ENCODE results near the gene RNF17.
"Not testable (repeated sequence)": the region's sequence is repeated elsewhere in the genome, so short reads cannot be mapped to it uniquely, and the experiment has no call there.

Gene RNF17

DNA sequence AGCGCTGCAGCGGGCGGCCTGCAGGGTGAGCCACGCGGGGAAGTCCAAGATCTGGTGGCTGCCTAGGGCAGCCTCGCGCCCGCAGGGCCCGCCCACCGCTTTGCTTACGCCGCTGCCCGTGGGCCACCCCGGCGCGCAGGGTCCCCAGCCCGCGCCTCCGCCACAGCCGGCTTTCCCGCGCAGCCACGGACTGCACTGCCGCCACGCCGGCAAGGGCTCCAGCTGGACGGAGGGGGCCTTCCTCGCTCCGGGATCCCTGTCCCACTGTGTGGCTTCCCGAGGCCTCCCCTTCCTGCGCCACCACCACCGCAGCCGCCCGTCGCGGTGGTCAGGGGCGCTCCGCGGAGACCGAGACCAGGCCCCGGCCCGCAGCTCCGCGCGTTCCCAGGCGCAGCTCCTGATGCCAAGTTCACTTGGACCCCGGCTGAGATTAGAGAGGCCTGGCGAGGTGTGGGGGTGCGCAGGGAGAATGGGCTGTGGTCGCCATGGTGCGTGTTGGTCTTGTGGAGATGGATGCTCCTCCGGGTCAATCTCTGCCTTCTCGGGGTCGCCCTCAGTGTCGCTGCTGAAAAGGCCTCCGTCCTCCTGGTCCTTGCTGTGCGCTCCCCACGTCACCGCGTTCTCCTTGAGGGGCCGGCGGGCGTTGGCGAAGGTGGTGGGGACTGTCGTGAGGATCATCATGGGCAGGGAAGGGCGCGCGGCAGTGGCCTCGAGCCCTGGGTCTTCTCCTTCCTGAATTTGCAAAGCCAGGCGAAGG lies 17.9 kb upstream of the RNF17 start:
- DNase-seq (ENCODE audit: low read depth): no peak

DNA sequence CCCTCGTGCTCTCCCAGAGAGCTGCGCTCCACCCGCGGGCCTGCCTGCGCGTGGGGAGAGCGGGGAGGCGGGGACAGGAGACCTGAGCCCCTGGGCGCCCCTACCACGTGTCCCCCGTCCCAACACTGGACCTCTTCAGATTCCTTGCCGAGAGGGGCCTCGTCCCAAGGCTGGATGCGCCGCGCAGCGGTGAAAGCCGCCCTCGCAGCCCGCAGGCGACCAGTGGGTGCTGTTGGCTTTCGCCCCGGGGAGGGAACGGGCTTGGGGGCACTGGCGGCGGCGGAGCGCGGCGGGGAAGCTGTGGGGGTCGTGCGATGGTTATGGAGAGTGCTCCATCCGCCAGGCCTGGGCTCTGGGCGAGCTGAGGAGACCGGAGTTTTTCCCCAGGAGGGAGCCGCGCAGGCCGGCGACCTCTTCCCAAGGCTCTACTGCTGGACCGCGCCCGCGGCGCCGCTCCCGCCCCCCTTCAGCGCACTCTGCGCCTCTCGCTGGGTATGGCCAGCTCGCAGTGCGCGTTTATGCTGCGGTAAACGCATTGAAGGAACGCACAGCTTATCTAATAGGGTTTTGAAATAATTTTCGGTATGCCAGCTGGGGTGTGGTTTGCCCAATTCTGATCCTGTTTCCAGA lies 17.2 kb upstream of the RNF17 start:
- no peak for DNase-seq (ENCODE audit: low read depth)

DNA sequence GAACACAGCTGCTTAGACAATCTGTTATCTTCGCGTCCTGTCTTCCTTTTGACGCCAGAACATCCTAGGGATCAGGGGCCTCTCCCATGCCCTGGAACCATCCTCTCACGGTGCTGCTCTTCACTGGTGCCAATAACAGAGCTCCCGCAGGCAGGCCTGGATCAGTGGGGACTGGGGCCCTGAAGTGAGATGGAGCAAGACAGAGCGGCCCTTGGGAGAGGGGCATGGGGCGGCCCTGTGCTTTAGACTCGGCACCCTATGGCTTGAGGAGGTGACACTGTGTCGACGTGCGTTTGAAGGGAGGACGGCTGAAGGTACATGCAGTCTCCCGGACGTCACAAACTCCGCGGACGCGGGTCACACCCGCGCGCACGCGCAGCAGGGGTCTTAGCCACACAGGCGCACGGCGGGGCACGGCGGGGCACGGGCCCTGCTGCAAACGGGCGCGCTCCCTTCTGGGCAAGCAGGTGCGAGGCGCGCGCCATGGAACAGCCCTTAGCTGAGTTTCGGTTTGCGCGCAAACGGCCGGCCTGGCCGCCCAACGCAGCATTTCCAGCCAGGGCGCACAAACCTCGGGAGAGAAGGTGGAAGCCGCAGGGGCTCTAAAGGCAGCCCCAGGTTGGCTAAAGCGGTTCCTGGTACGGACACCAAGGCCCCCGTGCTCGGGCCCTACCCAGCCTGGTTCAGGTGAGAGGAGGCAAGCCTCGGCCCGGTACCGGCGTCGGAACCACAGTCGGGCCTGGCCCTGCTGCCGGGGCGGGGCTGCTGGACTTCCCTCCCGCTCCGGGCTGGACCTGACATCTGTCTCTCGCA lies 16.5 kb upstream of the RNF17 start:
- DNase-seq (ENCODE audit: low read depth): no peak

DNA sequence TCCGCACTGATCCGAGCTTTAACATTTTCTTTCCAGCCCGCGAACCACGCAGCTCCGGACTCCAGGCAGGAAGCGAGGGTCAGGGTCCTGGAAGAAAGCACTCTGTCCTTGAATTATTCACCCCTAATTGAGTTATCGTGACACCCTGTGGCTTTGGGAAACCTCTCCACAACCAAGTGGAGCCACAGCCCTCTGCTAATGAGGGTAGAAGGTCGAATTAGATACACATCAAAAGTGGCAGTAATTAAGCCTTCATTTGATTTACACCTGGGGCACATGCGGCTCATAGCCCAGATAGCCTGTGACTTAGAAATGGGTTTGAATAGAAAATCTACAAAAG lies 15.9 kb upstream of the RNF17 start:
- DNase-seq (ENCODE audit: low read depth): no peak

DNA sequence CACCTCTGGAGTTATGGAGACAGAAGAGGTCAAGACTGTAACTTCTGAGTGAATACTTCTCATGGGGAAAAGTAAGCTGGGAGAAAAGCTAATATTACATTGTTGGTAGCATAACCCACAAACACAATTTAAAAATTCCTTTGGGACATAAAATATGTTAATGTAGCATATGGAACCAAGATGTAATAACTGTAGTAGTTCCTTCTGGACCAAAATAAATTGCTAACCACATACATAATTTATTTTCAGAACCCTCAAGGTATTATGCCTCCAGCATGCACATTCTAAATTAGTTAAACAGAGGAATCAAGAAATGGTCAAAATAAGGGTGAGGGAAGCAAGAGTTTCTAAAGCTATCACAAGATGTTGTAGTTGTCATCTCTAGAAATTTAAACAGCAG lies 4.8 kb upstream of the RNF17 start:
- DNase-seq (ENCODE audit: low read depth): no peak

DNA sequence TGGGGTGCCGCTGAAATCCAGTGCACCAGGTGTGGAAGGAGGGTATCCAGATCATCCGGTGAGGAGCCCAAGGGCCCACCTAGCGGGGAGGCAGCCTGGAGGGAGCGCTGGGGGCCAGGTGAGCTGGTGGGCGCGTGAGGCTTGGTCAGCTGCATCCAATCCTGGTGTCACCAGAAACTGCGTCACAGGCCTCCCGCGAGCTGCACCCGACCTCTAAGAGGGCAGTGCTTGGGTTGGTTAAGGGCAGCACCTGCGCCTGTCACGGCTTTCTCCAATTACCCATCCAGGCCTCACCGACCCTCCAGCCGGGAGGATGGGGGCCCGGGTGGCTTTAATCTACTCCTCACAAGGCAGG lies 284 bp downstream of the RNF17 start:
- no peak for DNase-seq (ENCODE audit: low read depth)

DNA sequence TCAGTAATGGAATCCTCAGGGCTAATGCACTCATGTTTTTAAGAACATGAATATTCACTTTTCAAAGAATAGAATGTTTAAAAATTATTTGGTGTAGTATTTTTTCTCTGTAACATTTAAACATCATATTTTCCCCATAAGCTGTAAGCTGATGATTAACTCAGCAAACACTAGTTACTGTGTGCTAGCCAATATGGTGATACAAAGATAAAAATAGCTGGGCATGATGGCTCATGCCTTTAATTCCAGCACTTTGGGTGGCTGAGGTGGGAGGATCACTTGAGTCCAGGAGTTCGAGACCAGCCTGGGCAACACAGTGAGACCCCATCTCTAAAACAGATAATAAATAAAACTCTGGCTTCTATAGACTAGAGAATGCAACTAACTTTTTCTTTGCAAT lies 13.2 kb downstream of the RNF17 start:
- DNase-seq (ENCODE audit: low read depth): no peak

DNA sequence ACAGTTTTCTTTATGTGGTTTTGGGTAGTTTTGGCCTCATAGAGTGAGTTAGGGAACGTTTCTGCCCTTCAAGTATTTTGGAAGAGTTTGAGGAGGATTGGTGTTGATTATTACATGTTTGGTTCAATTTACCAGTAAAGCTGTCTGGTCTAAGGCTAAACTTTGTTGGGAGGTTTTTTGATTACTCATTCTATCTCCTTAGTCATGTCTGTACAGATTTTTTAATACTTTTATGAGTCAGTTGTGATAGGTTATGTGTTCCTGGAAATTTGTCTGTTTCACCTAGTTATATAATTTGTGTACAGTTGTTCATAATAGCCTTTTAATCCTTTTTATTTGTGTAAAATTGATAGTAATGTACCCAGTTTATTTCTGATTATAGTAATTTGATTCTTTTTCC lies 20.4 kb downstream of the RNF17 start:
- no peak for DNase-seq (ENCODE audit: low read depth)

DNA sequence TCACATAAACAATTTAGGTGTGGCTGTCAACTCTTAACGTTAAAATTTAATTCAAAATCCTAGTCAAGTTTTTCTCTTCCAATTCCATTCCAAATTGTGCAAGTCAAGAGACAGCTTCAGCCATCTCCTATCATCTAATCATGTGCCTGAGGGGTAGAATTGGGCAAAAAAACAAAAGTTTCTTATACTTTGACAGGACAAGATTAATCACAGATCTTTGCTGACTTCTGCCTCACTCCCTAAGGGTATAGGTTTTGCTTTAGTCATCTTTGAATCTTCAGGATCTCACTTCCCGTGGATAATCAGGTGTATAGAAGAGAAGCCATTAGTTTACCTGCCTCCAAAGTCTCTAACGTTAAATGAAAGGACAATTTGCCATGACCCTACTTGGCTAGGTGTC lies 24.6 kb downstream of the RNF17 start:
- no peak for DNase-seq (ENCODE audit: low read depth)

DNA sequence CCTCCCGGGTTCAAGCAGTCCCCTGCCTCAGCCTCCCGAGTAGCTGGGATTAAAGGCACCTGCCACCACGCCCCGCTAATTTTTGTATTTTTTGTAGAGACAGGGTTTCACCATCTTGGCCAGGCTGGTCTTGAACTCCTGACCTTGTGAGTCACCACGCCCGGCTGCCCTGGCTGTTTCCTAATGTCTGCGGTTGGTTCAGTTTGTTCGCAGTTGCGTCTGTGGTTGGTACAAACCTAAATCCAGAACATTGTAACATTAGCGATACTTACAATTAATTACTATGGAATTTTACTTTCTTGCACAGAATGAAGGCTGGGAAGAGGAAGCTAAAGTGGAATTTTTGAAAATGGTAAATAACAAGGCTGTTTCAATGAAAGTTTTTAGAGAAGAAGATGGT lies 38.1 kb downstream of the RNF17 start:
- no peak for DNase-seq (ENCODE audit: low read depth)

DNA sequence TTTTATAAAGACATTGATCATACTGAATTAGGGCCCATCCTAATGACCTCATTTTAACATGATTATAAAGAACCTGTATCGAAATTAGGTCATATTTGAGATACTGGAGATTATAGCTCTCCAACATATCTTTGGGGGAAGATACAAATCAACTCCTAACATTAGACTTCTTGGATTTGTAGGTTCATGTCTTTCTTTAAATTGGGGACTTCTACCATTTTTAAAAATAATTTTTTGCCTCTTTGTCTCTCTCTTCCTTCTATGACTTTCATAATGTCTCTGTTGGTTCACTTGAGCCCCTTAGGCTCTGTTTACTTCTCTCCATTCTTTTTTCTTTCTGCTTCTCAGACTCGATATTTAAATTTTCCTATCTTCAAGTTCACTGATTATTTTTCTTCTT lies 57.2 kb downstream of the RNF17 start:
- DNase-seq (ENCODE audit: low read depth): no peak

DNA sequence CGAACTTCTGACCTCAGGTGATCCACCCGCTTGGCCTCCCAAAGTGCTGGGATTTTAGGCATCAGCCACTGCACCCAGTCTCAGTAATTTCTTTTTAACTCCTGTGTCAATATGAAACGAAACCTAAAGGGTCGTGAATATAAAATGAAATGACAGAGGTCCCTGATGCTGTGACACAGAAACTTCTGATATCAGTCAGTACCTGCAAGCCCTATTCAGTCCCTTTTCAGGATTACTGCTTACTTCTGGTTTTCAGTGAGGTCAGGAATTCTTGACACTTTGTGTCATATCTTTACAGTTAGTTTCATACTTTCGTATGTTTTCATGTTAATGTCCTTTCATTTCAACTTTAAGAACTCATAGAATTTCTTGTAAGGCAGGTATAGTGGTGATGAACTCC lies 58.7 kb downstream of the RNF17 start:
- no peak for DNase-seq (ENCODE audit: low read depth)

DNA sequence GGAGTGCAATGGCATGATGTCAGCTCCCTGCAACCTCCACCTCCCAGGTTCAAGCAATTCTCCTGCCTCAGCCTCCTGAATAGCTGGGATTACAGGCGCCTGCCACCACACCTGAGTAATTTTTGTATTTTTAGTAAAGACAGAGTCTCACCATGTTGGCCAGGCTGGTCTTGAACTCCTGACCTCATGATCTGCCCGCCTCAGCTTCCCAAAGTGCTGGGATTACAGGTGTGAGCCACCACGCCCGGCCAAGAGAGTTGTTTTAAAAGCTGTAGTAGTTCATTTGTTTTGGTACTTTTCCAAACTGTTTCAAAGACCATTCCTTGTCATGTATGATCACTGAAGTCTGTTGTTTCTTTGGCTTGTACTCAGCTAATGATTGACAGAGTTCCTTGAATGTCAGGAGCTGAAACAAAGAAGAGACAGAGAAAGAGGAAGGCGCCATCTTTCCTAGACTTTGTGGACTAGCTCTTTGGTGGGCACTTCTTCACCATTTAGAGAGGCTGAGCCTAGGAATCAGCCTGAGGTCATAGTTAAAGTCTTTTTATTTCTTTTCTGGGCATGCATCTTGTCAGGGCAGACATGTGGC lies 59.2 kb downstream of the RNF17 start:
- not testable (repeated sequence) for DNase-seq (ENCODE audit: low read depth)

DNA sequence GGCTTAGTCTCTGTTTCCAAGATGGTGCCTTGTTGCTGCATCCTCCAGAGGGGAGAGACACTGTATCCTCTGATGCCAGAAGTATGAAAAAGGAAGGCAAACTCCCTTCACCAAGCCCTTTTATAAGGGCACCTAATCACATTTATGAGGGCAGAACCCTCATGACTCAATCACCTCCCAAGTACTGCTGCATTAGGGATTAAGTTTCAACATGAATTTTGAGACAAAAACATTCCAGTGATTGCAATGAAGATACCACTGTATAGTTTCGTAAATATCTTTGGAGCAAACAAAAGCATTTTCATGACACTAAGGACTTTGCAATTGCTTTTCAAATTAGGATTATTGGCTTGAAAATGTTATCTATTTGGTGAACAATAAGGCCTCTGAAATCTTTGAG lies 63.8 kb downstream of the RNF17 start:
- no peak for DNase-seq (ENCODE audit: low read depth)

DNA sequence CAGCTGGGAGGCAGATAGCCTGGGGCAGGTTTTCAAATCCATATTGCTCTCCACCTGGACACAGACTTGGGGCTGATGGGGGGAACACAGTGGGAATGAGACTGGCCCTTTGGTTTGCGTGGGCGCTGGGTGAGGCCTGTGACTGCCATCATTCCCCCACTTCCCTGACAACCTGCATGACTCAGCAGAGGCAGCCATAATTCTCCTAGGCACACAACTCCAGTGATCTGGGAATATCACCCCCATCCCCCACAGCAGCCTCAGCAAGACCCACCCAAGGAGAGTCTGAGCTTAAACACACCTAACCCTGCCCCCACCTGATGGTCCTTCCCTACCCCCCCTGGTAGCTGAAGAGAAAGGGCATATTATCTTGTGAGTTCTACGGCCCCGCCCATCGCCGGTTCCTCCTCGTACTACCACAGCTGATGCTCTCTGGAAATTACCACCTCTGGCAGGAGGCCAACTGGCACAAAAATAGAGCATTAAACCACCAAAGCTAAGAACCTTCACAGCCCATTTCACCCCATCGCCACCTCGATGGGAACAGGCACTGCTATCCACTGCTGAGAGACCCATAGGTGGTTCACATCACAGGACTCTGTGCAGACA lies 71.0 kb downstream of the RNF17 start:
- DNase-seq (ENCODE audit: low read depth): no peak

DNA sequence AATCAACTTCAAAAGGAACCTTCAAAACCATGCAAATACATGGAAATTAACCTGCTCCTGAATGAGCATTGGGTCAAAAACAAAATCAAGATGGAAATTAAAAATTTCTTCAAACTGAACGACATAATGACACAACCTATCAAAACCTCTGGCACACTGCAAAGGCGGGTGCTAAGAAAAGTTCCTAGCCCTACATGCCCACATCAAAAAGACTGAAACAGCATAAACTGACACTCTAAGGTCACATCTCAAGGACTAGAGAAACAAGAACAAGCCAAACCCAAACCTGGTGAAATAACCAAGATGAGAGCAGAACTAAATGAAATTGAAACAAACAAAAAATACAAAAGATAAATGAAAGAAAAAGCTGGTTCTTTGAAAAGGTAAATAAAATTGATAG lies 73.6 kb downstream of the RNF17 start:
- DNase-seq (ENCODE audit: low read depth): not testable (repeated sequence)

DNA sequence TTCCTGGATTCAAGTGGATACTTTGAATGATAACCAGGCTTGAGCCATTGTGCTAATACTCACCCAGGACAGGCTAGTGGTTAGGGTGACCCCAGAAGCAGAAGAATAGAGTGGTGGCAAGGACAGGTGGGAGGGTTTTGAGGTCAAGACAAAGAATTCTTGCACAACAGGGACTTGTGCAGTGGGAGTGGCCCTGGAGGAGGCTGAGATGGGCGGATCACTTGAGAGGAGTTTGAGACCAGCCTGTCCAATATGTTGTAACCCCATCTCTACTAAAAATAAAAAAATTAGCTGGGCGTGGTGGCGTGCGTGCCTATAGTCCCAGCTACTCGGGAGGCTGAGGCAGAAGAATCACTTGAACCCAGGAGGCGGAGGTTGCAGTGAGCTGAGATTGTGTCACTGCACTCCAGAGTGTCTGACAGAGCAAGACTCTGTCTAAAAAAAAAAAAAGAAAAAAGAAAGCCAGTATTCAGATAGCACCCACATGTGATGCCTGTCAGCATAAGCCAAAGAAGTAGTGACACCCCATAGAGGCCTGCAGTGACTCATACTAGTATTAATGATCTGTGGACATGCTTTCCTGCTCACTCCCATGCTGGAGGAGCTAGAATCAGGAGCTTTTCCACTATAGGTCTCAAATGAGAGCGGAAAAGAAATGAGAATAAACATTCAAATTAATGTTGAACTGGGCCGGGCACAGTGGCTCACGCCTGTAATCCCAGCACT lies 78.7 kb downstream of the RNF17 start:
- no peak for DNase-seq (ENCODE audit: low read depth)

DNA sequence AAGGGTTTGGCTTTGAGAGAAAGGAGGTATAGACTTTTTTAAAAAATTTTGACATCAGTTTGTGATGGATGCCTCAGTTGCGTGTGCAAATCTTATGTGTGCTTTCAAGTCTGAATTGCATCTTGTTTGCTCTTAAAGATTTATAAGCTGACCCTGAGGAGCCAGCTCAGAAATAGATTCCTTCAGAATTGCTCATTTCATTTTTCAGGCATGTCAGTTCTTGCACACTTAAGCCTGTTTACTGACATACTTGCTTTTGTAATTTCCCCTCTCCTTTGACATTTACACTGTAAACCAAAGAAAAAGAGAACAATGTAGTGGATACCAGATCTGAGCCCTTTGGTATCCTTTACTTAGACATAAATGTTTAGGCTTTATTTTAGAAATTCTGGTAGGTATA lies 87.6 kb downstream of the RNF17 start:
- DNase-seq (ENCODE audit: low read depth): peak; percentile 5

DNA sequence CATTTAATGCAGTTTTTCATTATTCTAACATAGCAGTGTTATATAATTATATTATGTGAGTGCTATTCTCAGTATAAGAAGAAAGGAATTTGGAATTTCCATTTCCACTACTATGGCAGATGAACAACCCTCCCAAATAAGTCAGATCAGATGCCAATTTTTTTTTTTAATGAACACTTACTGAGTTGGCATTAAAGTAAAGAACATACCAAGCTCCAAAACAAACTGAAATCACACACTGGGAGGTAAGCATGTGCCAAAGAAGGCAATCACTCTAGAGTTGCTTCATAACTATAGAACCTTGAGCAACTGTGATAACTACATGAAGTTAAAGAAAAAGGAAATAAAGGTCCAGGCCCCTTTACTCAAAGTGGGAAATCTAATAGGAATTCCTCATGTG lies 90.3 kb downstream of the RNF17 start:
- DNase-seq (ENCODE audit: low read depth): no peak

DNA sequence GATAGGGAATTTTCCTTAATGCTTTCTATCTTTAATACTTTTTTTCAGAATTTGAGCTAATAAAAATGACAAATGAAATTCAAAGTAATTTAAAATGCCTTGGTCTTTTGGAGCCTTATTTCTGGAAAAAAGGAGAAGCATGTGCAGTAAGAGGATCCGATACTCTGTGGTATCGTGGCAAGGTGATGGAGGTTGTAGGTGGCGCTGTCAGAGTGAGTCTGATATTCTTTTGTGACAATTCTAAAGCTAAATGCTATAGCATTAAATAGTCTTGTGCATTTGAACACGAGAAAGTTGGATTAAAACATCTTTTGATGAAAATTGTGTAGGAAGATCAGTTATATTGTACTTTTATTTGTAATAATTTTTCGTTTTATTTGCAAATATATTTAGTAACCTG lies 95.0 kb downstream of the RNF17 start:
- no peak for DNase-seq (ENCODE audit: low read depth)

DNA sequence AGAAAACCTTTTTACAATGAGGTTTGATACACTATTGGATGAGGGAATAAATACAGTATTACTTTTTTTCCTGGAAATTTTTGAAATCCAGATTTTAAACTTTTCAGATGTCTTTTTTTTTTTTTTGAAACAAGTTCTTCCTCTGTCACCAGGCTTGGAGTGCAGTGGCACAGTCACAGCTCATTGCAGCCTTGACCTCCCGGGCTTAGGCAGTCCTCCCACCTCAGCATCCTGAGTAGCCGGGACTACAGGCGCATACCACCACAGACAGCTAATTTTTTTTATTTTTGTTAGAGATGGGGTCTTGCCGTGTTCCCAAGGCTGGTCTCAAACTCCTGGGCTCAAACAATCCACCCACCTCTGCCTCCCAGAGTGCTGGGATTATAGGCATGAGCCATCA lies 96.8 kb downstream of the RNF17 start:
- DNase-seq (ENCODE audit: low read depth): no peak
